K562 (cell line): ENCODE results near the gene RPUSD2. TPM values are rescaled to one million over a fixed set of nuclear protein-coding genes. Genes with fewer than 3 reads are reported as not detected.

Experiments used
- BCOR ChIP-seq: fragments of 450-650 bp; IDR thresholded peaks from 2 replicates; pipeline ENCODE4 v1.6.1; 2016
- CBX1 ChIP-seq: sonication (generic); IDR thresholded peaks from 2 replicates; pipeline ENCODE4 v1.6.1; 2016; ENCODE audit warnings: antibody characterized with exemption, low read depth, mild to moderate bottlenecking
- CLOCK ChIP-seq: fragments of 250-450 bp; sonication (Bioruptor Pico); IDR thresholded peaks from 2 replicates; pipeline ENCODE4 v1.4.0; 2020; ENCODE audit warnings: mild to moderate bottlenecking, moderate library complexity, borderline replicate concordance
- CREM ChIP-seq: IDR thresholded peaks from 2 replicates; pipeline ENCODE4 v1.6.1; 2014; ENCODE audit warnings: antibody characterized with exemption, low read depth
- GATAD2A ChIP-seq: fragments of 450-650 bp; IDR thresholded peaks from 2 replicates; pipeline ENCODE4 v1.6.1; 2017
- GTF2B ChIP-seq: IDR thresholded peaks from 2 replicates; pipeline ENCODE4 v1.6.1; 2011; ENCODE audit not compliant: insufficient read length; ENCODE audit errors: extremely low read depth
- JUN ChIP-seq, 2 experiments: sonication (generic) in 1 of 2; formaldehyde crosslinking in 1 of 2; IDR thresholded peaks; 2 replicates each; pipeline versions ENCODE4 v1.6.1 to v1.8.0; 2012 to 2022; ENCODE audit warnings: borderline replicate concordance in 2 of 2, mild to moderate bottlenecking in 2 of 2, improper control_type of control experiment in 1 of 2, low read depth in 1 of 2, low read length in 1 of 2, missing genetic modification reagents in 1 of 2
- MGA ChIP-seq: fragments of 450-650 bp; IDR thresholded peaks from 2 replicates; pipeline ENCODE4 v1.6.1; 2016; ENCODE audit warnings: mild to moderate bottlenecking, moderate library complexity
- MXI1 ChIP-seq: IDR thresholded peaks from 2 replicates; pipeline ENCODE4 v1.6.1; 2011; ENCODE audit warnings: low read depth, mild to moderate bottlenecking, improper control_type of control experiment, low read length
- POLR3A ChIP-seq: IDR thresholded peaks from 2 replicates; pipeline ENCODE4 v1.6.1; 2011; ENCODE audit warnings: borderline replicate concordance, mild to moderate bottlenecking, moderate library complexity; ENCODE audit not compliant: insufficient read length, insufficient read depth; ENCODE audit errors: extremely low read depth
- SRSF3 ChIP-seq: fragments of 200-400 bp; formaldehyde crosslinking; IDR thresholded peaks from 2 replicates; pipeline ENCODE4 v1.6.1; 2016; ENCODE audit warnings: mild to moderate bottlenecking, low read length, moderate library complexity; ENCODE audit not compliant: insufficient read depth
- TCF7L2 ChIP-seq: fragments of 150-350 bp; IDR thresholded peaks from 2 replicates; pipeline ENCODE4 v1.6.1; 2016; ENCODE audit warnings: low read depth, mild to moderate bottlenecking, low read length, moderate library complexity
- polyA plus RNA-seq, 8 experiments: library from polyadenylated mRNA; depleted of rRNA in 4 of 8; stranded (reverse) in 5 of 8; unstranded in 3 of 8; fragments of >200 nt; fragmentation: Nextera tagmentation in 2 of 8; fragmentation: Illumina TruSeq in 1 of 8; extraction: Ambion mirVana in 2 of 8; extraction: Trizol in 1 of 8; gene quantifications; 2 replicates each; pipeline versions ENCODE4 v1.2.1 to v1.2.3, GENCODE V29; 2011 to 2014; ENCODE audit warnings: inconsistent platforms in 1 of 8, missing spikeins in 1 of 8
- total RNA-seq, 7 experiments: library from RNA; depleted of rRNA in 6 of 7; stranded (reverse); fragments of >200 nt in 6 of 7; fragmentation: Illumina TruSeq in 2 of 7; extraction: Trizol in 2 of 7; gene quantifications; 2 replicates each; pipeline versions ENCODE4 v1.2.1 to v1.2.3, GENCODE V29; 2011 to 2021; ENCODE audit warnings: low replicate concordance in 1 of 7

RPUSD2 gene
- total and polyA plus RNA-seq, 9 of the 15 experiments (the other 6 are each of a cell fraction or from before 2014, with no cell fraction given) = 3.7 to 30.2 (median 14.3) TPM

- TF ChIP-seq MGA = peak; percentile 41; the same call in 1 of the 2 replicates
- TF ChIP-seq CBX1 = no peak
- TF ChIP-seq GATAD2A = no peak
- TF ChIP-seq CLOCK (CRISPR knock-in tag) = no peak
- no peak for TF ChIP-seq GTF2B
- TF ChIP-seq BCOR = peak; percentile 58
- no peak for TF ChIP-seq SRSF3
- no peak for TF ChIP-seq JUN (IDR thresholded peaks at IDR 0.05; ENCODE audit: borderline replicate concordance, low read depth, low read length)
- TF ChIP-seq JUN (CRISPR knock-in tag; IDR thresholded peaks at IDR 0.05; ENCODE audit: borderline replicate concordance) = no peak
- no peak for TF ChIP-seq CREM
- TF ChIP-seq TCF7L2 = no peak
- peak; percentile 73 for TF ChIP-seq POLR3A
- peak; percentile 66 for TF ChIP-seq MXI1
Observed at GRCh38 chr15:40558952-40559742, 10.0 kb upstream of the RPUSD2 start (continued).
